Neural progenitor cell (in vitro differentiated cells): Measurements from ENCODE around the gene TPPP2. TPM values are rescaled to one million over a fixed set of nuclear protein-coding genes. Genes with fewer than 3 reads are reported as not detected.

Experiments used
- DNase-seq: peaks from one replicate; pipeline ENCODE4 v3.0.0-alpha.2; 2016; ENCODE audit warnings: low spot score
- H2AFZ ChIP-seq: fragments of 200-600 bp; sonication (generic); replicated peaks from 2 replicates; pipeline ENCODE4 v1.6.1; 2016; ENCODE audit warnings: antibody characterized with exemption
- H3F3A ChIP-seq: fragments of 200-600 bp; sonication (generic); 2 replicates; pipeline ENCODE4 v1.6.1; 2016; ENCODE audit warnings: antibody characterized with exemption, low read depth
- H3K27ac ChIP-seq: fragments of 200-600 bp; sonication (generic); 2 replicates; pipeline ENCODE4 v1.5.1; 2016; ENCODE audit warnings: mild to moderate bottlenecking
- H3K27me3 ChIP-seq: fragments of 200-600 bp; sonication (generic); 2 replicates; pipeline ENCODE4 v1.6.1; 2016; ENCODE audit warnings: mild to moderate bottlenecking, moderate library complexity
- H3K36me3 ChIP-seq: fragments of 200-600 bp; sonication (generic); 2 replicates; pipeline ENCODE4 v1.5.1; 2016
- H3K4me1 ChIP-seq: fragments of 200-600 bp; sonication (generic); 2 replicates; pipeline ENCODE4 v1.6.1; 2016; ENCODE audit warnings: mixed run types
- H3K4me2 ChIP-seq: fragments of 200-600 bp; sonication (generic); 2 replicates; pipeline ENCODE4 v1.6.1; 2016
- H3K4me3 ChIP-seq: fragments of 200-600 bp; sonication (generic); 2 replicates; pipeline ENCODE4 v1.5.1; 2016
- H3K79me2 ChIP-seq: fragments of 200-600 bp; sonication (generic); 2 replicates; pipeline ENCODE4 v1.6.1; 2016; ENCODE audit warnings: low read depth
- H3K9ac ChIP-seq: fragments of 200-600 bp; sonication (generic); 2 replicates; pipeline ENCODE4 v1.6.1; 2016
- H3K9me3 ChIP-seq: fragments of 200-600 bp; sonication (generic); 2 replicates; pipeline ENCODE4 v1.5.1; 2016; ENCODE audit warnings: low read depth
- H4K20me1 ChIP-seq: fragments of 200-600 bp; sonication (generic); 2 replicates; pipeline ENCODE4 v1.6.1; 2016; ENCODE audit warnings: low read depth
- H3K27ac Mint-ChIP-seq: 3 replicates; pipeline ENCODE4 v1.8.0; 2021; ENCODE audit warnings: mixed read lengths
- H3K27me3 Mint-ChIP-seq: 2 replicates; pipeline ENCODE4 v1.8.0; 2022; ENCODE audit warnings: low read depth, mild to moderate bottlenecking, inconsistent platforms, moderate library complexity, mixed read lengths; ENCODE audit not compliant: insufficient read depth
- H3K36me3 Mint-ChIP-seq: 3 replicates; pipeline ENCODE4 v1.8.0; 2021; ENCODE audit warnings: mixed read lengths
- H3K4me1 Mint-ChIP-seq: 3 replicates; pipeline ENCODE4 v1.8.0; 2021; ENCODE audit warnings: mixed read lengths
- H3K4me3 Mint-ChIP-seq: 3 replicates; pipeline ENCODE4 v1.8.0; 2021; ENCODE audit warnings: mild to moderate bottlenecking, moderate library complexity, mixed read lengths
- H3K9me3 Mint-ChIP-seq: 3 replicates; pipeline ENCODE4 v1.8.0; 2020; ENCODE audit warnings: mixed read lengths
- EZH2 ChIP-seq: fragments of 200-600 bp; sonication (generic); IDR thresholded peaks from 2 replicates; pipeline ENCODE4 v1.6.1; 2017; ENCODE audit warnings: antibody characterized with exemption, mild to moderate bottlenecking, moderate library complexity
- EZH2phosphoT487 ChIP-seq: fragments of 200-600 bp; sonication (generic); IDR thresholded peaks from 2 replicates; pipeline ENCODE4 v1.6.1; 2017; ENCODE audit warnings: antibody characterized with exemption
- total RNA-seq: library from RNA; depleted of rRNA; stranded (reverse); fragments of >200 nt; gene quantifications from 2 replicates; pipeline ENCODE4 v1.2.3, GENCODE V29; 2015; ENCODE audit warnings: low replicate concordance
- TF ChIP-seq, protein P1 (sequence below): fragments of 200-600 bp; sonication (generic); IDR thresholded peaks from 2 replicates; pipeline ENCODE4 v1.5.1; 2017; ENCODE audit warnings: antibody characterized with exemption, mild to moderate bottlenecking

Gene TPPP2
- total RNA-seq, 1 donor from 2014 or later: not detected

DNA sequence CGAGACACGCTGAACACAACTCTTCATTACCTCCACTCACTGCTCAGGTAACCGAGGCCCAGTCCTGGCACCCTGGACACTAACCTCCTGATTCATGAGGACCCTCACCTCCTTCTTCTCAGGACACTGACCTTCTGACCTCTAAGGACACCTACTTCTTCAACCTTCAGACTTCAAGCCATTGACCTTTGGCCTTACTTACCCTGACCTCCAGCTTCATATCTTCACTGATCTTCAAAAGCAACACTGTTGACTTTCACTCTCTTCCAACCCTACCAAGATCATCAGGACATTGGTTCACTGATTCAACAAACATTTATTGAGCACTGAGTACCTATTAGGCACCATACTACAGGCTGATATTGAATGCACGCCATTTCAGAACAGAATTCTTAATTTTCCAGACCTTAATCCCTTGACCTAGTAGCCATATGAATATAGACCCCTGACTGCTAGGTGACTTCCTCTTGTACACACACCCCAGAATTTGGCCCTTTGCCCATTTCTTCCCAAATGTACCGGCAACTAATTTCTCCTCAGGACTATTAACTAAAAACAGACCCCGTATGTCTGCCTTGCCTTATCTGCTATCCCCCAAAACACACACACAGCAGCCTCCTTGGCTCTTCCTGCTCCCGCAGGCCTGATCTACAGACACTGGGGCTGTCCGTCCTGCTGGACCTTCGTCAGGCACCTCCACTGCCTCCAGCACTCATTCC, 45.9 kb downstream of the TPPP2 start:
- Histone ChIP-seq H4K20me1 (peaks cover 13% of the 10 kb centered on the region), H3K36me3 (no peaks in the 10 kb centered on the region), H3K4me2 (no peak overlapping the region), H3K4me1 (peaks cover 8% of the 10 kb centered on the region), H3K27me3 (no peaks in the 10 kb centered on the region), H3K27ac (no peak overlapping the region), H3K9me3 (no peaks in the 10 kb centered on the region), H3K79me2 (peaks cover 20% of the 10 kb centered on the region), H2AFZ (no peak overlapping the region), H3F3A (peaks cover 14% of the 10 kb centered on the region), H3K9ac (no peak overlapping the region), H3K4me3 (no peak overlapping the region)
- Mint-ChIP-seq H3K36me3 (peaks cover 52% of the 10 kb centered on the region), H3K4me1 (peaks cover 15% of the 10 kb centered on the region), H3K9me3 (no peaks in the 10 kb centered on the region), H3K27ac (no peak overlapping the region), H3K27me3 (peaks cover 6% of the 10 kb centered on the region), H3K4me3 (no peak overlapping the region)
- TF ChIP-seq EZH2 (no peak), EZH2phosphoT487 (no peak)
- TF ChIP-seq, protein P1, sequence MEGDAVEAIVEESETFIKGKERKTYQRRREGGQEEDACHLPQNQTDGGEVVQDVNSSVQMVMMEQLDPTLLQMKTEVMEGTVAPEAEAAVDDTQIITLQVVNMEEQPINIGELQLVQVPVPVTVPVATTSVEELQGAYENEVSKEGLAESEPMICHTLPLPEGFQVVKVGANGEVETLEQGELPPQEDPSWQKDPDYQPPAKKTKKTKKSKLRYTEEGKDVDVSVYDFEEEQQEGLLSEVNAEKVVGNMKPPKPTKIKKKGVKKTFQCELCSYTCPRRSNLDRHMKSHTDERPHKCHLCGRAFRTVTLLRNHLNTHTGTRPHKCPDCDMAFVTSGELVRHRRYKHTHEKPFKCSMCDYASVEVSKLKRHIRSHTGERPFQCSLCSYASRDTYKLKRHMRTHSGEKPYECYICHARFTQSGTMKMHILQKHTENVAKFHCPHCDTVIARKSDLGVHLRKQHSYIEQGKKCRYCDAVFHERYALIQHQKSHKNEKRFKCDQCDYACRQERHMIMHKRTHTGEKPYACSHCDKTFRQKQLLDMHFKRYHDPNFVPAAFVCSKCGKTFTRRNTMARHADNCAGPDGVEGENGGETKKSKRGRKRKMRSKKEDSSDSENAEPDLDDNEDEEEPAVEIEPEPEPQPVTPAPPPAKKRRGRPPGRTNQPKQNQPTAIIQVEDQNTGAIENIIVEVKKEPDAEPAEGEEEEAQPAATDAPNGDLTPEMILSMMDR: no peak
- DNase-seq: no peak

DNA sequence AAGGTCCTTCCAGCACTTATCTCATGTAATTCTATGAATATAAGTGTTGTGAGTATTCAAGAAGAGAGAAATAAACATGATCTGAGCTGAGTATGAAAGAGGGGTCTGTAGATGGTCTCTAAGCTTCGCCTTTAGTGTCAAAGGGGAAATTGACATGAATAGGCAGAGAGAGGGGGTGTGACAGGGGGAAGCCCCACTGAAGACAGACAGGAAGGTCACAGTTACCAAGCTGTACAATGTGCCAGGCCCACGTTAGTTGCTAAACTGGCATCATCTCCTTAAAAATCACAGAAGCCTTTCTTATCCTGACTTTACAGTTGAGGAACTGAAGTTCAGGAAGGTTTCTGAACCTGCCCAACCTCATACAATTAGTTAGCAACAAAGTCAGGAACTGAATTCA, 47.7 kb downstream of the TPPP2 start:
- H3K9ac ChIP-seq: no peak overlapping the region
- H3K4me3 ChIP-seq: no peak overlapping the region
- no peaks in the 10 kb centered on the region for H3K9me3 Mint-ChIP-seq
- TF ChIP-seq EZH2 (no peak), EZH2phosphoT487 (no peak)
- TF ChIP-seq, protein P1: no peak
- peaks cover 5% of the 10 kb centered on the region for H3K4me1 Mint-ChIP-seq
- H3K27me3 Mint-ChIP-seq: peaks cover 2% of the 10 kb centered on the region
- H3K4me2 ChIP-seq: no peak overlapping the region
- peaks cover 3% of the 10 kb centered on the region for H4K20me1 ChIP-seq
- peak overlapping the region; percentile 8 for H3K27ac Mint-ChIP-seq
- H3K27me3 ChIP-seq: no peaks in the 10 kb centered on the region
- no peak for DNase-seq
- no peaks in the 10 kb centered on the region for H3K36me3 ChIP-seq
- H3K79me2 ChIP-seq: peaks cover 6% of the 10 kb centered on the region
- H3F3A ChIP-seq: no peaks in the 10 kb centered on the region
- peak overlapping the region; percentile 42 for H3K4me3 Mint-ChIP-seq
- no peaks in the 10 kb centered on the region for H3K4me1 ChIP-seq
- H3K36me3 Mint-ChIP-seq: peaks cover 53% of the 10 kb centered on the region
- no peak overlapping the region for H3K27ac ChIP-seq
- H2AFZ ChIP-seq: no peak overlapping the region
- no peaks in the 10 kb centered on the region for H3K9me3 ChIP-seq

DNA sequence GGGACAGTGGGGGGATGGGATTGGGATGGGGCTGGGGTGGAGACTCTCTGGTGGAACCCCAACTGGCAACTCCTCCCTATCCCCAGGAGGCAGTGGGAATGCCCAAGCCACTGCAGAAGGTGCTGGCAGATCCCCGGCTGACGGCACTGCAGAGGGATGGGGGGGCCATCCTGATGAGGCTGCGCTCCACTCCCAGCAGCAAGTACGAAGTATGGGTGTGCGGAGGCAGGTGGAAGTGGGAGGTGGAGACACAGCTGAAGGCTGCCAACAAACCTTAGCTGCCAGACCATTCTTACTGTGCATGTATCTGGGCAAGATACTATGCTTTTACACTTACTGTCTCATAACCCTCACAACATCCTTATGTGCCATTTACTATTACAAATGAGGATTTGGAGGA, 48.3 kb downstream of the TPPP2 start:
- H3K27me3 ChIP-seq: no peaks in the 10 kb centered on the region
- Mint-ChIP-seq H3K27ac (no peak overlapping the region), H3K4me3 (no peak overlapping the region), H3K36me3 (peaks cover 55% of the 10 kb centered on the region), H3K27me3 (peaks cover 2% of the 10 kb centered on the region), H3K9me3 (no peaks in the 10 kb centered on the region), H3K4me1 (peaks cover 2% of the 10 kb centered on the region)
- no peak overlapping the region for H3K4me2 ChIP-seq
- no peaks in the 10 kb centered on the region for H3K4me1 ChIP-seq
- H3K79me2 ChIP-seq: no peaks in the 10 kb centered on the region
- TF ChIP-seq, protein P1: no peak
- TF ChIP-seq EZH2phosphoT487 (no peak), EZH2 (no peak)
- H3F3A ChIP-seq: no peaks in the 10 kb centered on the region
- H3K36me3 ChIP-seq: peaks cover 2% of the 10 kb centered on the region
- no peak overlapping the region for H3K4me3 ChIP-seq
- H3K9me3 ChIP-seq: no peaks in the 10 kb centered on the region
- no peaks in the 10 kb centered on the region for H4K20me1 ChIP-seq
- no peak overlapping the region for H2AFZ ChIP-seq
- H3K9ac ChIP-seq: no peak overlapping the region
- no peak for DNase-seq
- no peak overlapping the region for H3K27ac ChIP-seq
